OCI-LY7 (cell line): ENCODE results near the gene SNX13. TPM values are rescaled to one million over a fixed set of nuclear protein-coding genes. Genes with fewer than 3 reads are reported as not detected.

Experiments
- BruUV-seq: library from RNA; stranded (reverse); fragments of 400-500 nt; replicated peaks from 2 replicates; lab custom pipeline; 2021; lab: Mats Ljungman, UMichigan
- CTCF ChIA-PET: fragments of 300-600 bp; sonication (Branson Sonifier 250); formaldehyde crosslinking; loops from one replicate; lab custom pipeline; 2022; ENCODE audit warnings: antibody characterized with exemption; ENCODE audit not compliant: unreplicated experiment; lab: Charles Lee
- POLR2A ChIA-PET: fragments of 300-600 bp; sonication (Branson Sonifier 250); formaldehyde crosslinking; loops from one replicate; lab custom pipeline; 2022; ENCODE audit warnings: antibody characterized with exemption; lab: Charles Lee
- DNase-seq: peaks from one replicate; pipeline ENCODE4 v3.0.0-alpha.2; 2015; ENCODE audit warnings: low spot score
- H2AFZ ChIP-seq: fragments of 200-600 bp; sonication (generic), shearing (Covaris generic); 2 replicates; pipeline ENCODE4 v1.6.1; 2014; ENCODE audit warnings: mild to moderate bottlenecking, antibody characterized with exemption, low read length, moderate library complexity
- H3K27ac ChIP-seq: fragments of 200-600 bp; sonication (generic); 2 replicates; pipeline ENCODE4 v1.5.1; 2014; ENCODE audit warnings: mixed run types, low read depth, mild to moderate bottlenecking, moderate library complexity, low read length, inconsistent platforms; ENCODE audit not compliant: poor library complexity, severe bottlenecking
- H3K36me3 ChIP-seq: fragments of 200-600 bp; sonication (generic); 2 replicates; pipeline ENCODE4 v1.6.1; 2014; ENCODE audit warnings: mild to moderate bottlenecking, antibody characterized with exemption, low read length, moderate library complexity, mixed read lengths; ENCODE audit not compliant: insufficient read depth
- H3K4me1 ChIP-seq: fragments of 200-600 bp; sonication (generic); 2 replicates; pipeline ENCODE4 v1.5.1; 2014; ENCODE audit warnings: mild to moderate bottlenecking, low read length; ENCODE audit not compliant: insufficient read depth, poor library complexity, severe bottlenecking
- H3K4me2 ChIP-seq: fragments of 200-600 bp; sonication (generic); 2 replicates; pipeline ENCODE4 v1.6.1; 2014; ENCODE audit warnings: mild to moderate bottlenecking, low read length
- H3K4me3 ChIP-seq: fragments of 200-600 bp; sonication (generic); 2 replicates; pipeline ENCODE4 v1.5.1; 2014; ENCODE audit warnings: mild to moderate bottlenecking, low read depth, low read length; ENCODE audit not compliant: poor library complexity, severe bottlenecking
- H3K79me2 ChIP-seq: fragments of 200-600 bp; sonication (generic); 2 replicates; pipeline ENCODE4 v1.6.1; 2016; ENCODE audit warnings: low read depth, mild to moderate bottlenecking, low read length, moderate library complexity, mixed read lengths; ENCODE audit not compliant: insufficient read depth
- H3K9me2 ChIP-seq: fragments of 200-600 bp; sonication (generic); 2 replicates; pipeline ENCODE4 v1.6.1; 2016; ENCODE audit warnings: mild to moderate bottlenecking, low read length, mixed read lengths; ENCODE audit not compliant: insufficient read depth
- H3K9me3 ChIP-seq: fragments of 200-600 bp; sonication (generic); 2 replicates; pipeline ENCODE4 v1.6.1; 2014; ENCODE audit warnings: mild to moderate bottlenecking, mixed run types, low read length, mixed read lengths
- H4K20me1 ChIP-seq: fragments of 200-600 bp; sonication (generic); 2 replicates; pipeline ENCODE4 v1.6.1; 2014; ENCODE audit warnings: mild to moderate bottlenecking, antibody characterized with exemption, low read length, moderate library complexity, mixed read lengths; ENCODE audit not compliant: insufficient read depth
- CTCF ChIP-seq: fragments of 200-600 bp; sonication (generic); conservative IDR thresholded peaks from 2 replicates; pipeline ENCODE4 v1.5.1; 2014; ENCODE audit warnings: mild to moderate bottlenecking, antibody characterized with exemption, low read length, moderate library complexity, mixed read lengths
- EZH2phosphoT487 ChIP-seq: fragments of 200-600 bp; sonication (generic); IDR thresholded peaks from 2 replicates; pipeline ENCODE4 v1.6.1; 2018; ENCODE audit warnings: low read depth, borderline replicate concordance, mild to moderate bottlenecking, mixed run types, antibody characterized with exemption, low read length, moderate library complexity, mixed read lengths
- intact Hi-C: fragments of 100-400 bp; cut with micrococcal nuclease; formaldehyde crosslinking; loops from one replicate; pipeline ENCODE4 v1.10.0; 2022; ENCODE audit not compliant: unreplicated experiment
- total RNA-seq, 2 experiments: library from RNA; depleted of rRNA in 1 of 2; stranded (reverse); fragments of >200 nt in 1 of 2; shearing (Covaris generic) in 1 of 2; gene quantifications; 2 replicates each; pipeline ENCODE4 v1.2.3, GENCODE V29; 2014 to 2022

The SNX13 gene
- total RNA-seq, 2 experiments from 2014 or later, result 20.0 to 32.6 TPM

GRCh38 chr7:17931069-17931468, 9.2 kb downstream of the SNX13 start:
- TF ChIP-seq EZH2phosphoT487 (no peak), CTCF (no peak)
- Histone ChIP-seq H3K9me2 (no peaks in the 10 kb centered on the region), H3K9me3 (no peaks in the 10 kb centered on the region), H3K4me2 (no peak overlapping the region), H3K4me3 (no peak overlapping the region), H3K4me1 (peaks cover 19% of the 10 kb centered on the region), H2AFZ (no peak overlapping the region), H3K36me3 (peaks cover 6% of the 10 kb centered on the region), H3K79me2 (peaks cover 100% of the 10 kb centered on the region), H3K27ac (no peak overlapping the region), H4K20me1 (peaks cover 11% of the 10 kb centered on the region)
- BruUV-seq, result no TSS peak
- CTCF ChIA-PET, result no interaction called here
- intact Hi-C loops, result no loop called here
- POLR2A ChIA-PET, result no interaction called here
- DNase-seq, result no peak

GRCh38 chr7:17930546-17930945, 9.7 kb downstream of the SNX13 start:
- intact Hi-C loops, result no loop called here
- POLR2A ChIA-PET, result interaction anchor here (0.8 to 1.0 kb wide), 2 partner anchors 8 to 15 kb away, joined by 3 read pairs; no protein-coding TSS in a partner anchor
- DNase-seq, result no peak
- H3K9me3 ChIP-seq, result no peaks in the 10 kb centered on the region
- H3K4me3 ChIP-seq, result no peak overlapping the region
- no peak overlapping the region for H3K27ac ChIP-seq
- H3K36me3 ChIP-seq, result peaks cover under 1% of the 10 kb centered on the region; the same call in 1 of the 2 replicates
- H4K20me1 ChIP-seq, result peaks cover 15% of the 10 kb centered on the region
- peaks cover 100% of the 10 kb centered on the region for H3K79me2 ChIP-seq
- TF ChIP-seq EZH2phosphoT487 (no peak), CTCF (no peak)
- H2AFZ ChIP-seq, result no peak overlapping the region
- no peak overlapping the region for H3K4me2 ChIP-seq
- BruUV-seq, result no TSS peak
- CTCF ChIA-PET, result no interaction called here
- peaks cover 19% of the 10 kb centered on the region for H3K4me1 ChIP-seq
- H3K9me2 ChIP-seq, result no peaks in the 10 kb centered on the region

- Histone ChIP-seq H4K20me1 (peaks cover 16% of the 10 kb centered on the region), H3K27ac (no peak overlapping the region), H3K4me2 (no peak overlapping the region), H3K4me1 (peaks cover 14% of the 10 kb centered on the region), H2AFZ (no peak overlapping the region), H3K9me3 (no peaks in the 10 kb centered on the region), H3K9me2 (no peaks in the 10 kb centered on the region), H3K4me3 (no peak overlapping the region), H3K79me2 (peaks cover 99% of the 10 kb centered on the region), H3K36me3 (no peaks in the 10 kb centered on the region)
- CTCF ChIA-PET, result no interaction called here
- no TSS peak for BruUV-seq
- DNase-seq, result no peak
- intact Hi-C loops, result no loop called here
- POLR2A ChIA-PET, result interaction anchor here (0.8 to 1.0 kb wide), 2 partner anchors 9 to 16 kb away, joined by 3 read pairs; no protein-coding TSS in a partner anchor
- no peak for TF ChIP-seq CTCF
- no peak for TF ChIP-seq EZH2phosphoT487
Measured at GRCh38 chr7:17929647-17930395, 10.5 kb downstream of the SNX13 start.
